22Rv1 (cell line): ENCODE results near the gene VEPH1.

Experiments
- CTCF ChIP-seq: fragments of 450-650 bp; IDR thresholded peaks from 2 replicates; pipeline ENCODE4 v1.5.1; 2017; ENCODE audit warnings: mild to moderate bottlenecking
- ZFX ChIP-seq: fragments of 450-650 bp; IDR thresholded peaks from 2 replicates; pipeline ENCODE4 v1.6.1; 2017; ENCODE audit warnings: antibody characterized with exemption, borderline replicate concordance

- no peak for TF ChIP-seq CTCF
- TF ChIP-seq ZFX: no peak
Observed at GRCh38 chr3:157479464-157480243, 23.6 kb downstream of the VEPH1 start.
